HAP-1 (cell line): Measurements from ENCODE around the gene ARHGAP21.
"Not testable (repeated sequence)": the region's sequence is repeated elsewhere in the genome, so short reads cannot be mapped to it uniquely, and the experiment has no call there.

Experiments used
- DNase-seq, 2 experiments: peaks; one replicate each; pipeline ENCODE4 v3.0.0-alpha.2; 2016 to 2020; ENCODE audit warnings: low spot score in 2 of 2
- H3K27me3 ChIP-seq: fragments of 250-450 bp; sonication (Bioruptor Pico); 2 replicates; pipeline ENCODE4 v1.5.1; 2020; ENCODE audit warnings: low read depth, mild to moderate bottlenecking, moderate library complexity
- H3K36me3 ChIP-seq: fragments of 250-450 bp; sonication (Bioruptor Pico); replicated peaks from 2 replicates; pipeline ENCODE4 v1.5.1; 2020; ENCODE audit warnings: mild to moderate bottlenecking
- H3K4me1 ChIP-seq: fragments of 250-450 bp; sonication (Bioruptor Pico); 2 replicates; pipeline ENCODE4 v1.5.1; 2020; ENCODE audit warnings: mild to moderate bottlenecking
- H3K4me3 ChIP-seq: fragments of 250-450 bp; sonication (Bioruptor Pico); 2 replicates; pipeline ENCODE4 v1.5.1; 2020; ENCODE audit warnings: mild to moderate bottlenecking, moderate library complexity
- H3K9me3 ChIP-seq: fragments of 250-450 bp; sonication (Bioruptor Pico); 2 replicates; pipeline ENCODE4 v1.5.1; 2020; ENCODE audit warnings: mild to moderate bottlenecking, moderate library complexity
- in situ Hi-C: fragments of 300-500 bp; cut with MboI; formaldehyde crosslinking; loops from 3 replicates; pipeline ENCODE4 v1.14.3; 2020; ENCODE audit warnings: low sequenced_read_pairs, inconsistent platforms, mixed read lengths

ARHGAP21 gene

DNA sequence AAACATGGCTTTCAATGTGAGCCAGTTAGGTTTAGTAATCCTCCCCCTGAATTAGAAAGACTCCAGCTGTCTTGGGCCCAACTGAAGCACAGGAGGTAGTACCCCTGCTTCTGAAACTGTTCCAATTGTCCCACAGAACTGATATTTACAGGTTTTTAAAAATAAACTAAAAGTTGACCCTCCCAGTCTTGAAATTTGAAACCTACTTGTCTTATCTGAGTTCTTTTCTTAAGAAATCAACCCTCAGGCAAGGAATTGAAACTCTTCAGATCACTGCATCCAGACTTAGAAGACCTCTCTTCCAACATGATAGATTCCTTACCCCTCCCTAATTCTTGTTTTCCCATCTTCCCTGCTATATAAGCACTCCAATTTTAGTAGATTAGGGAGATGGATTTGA is 13.3 kb upstream of the ARHGAP21 start:
- H3K27me3 ChIP-seq = no peaks in the 10 kb centered on the region
- in situ Hi-C loops = no loop called here

DNA sequence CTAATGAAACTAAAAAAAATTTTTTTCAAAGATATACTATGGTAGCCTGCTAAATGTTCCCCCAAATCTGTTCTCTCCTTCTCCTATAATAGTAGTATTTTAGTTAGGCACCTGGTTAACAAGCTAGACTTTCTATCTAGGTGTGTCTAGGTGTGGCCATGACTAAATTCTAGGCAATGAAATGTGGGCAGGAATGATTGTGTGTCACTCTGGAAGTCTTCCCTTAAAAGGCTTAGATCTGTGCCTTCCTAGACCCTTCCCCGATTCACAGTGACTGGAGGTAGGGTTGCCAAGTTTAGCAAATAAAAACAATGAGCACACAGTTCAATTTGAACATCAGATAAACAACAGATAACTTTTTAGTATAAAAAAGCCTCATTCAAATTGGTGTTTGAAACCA is 8.3 kb upstream of the ARHGAP21 start:
- Histone ChIP-seq H3K4me1 (no peaks in the 10 kb centered on the region; the same call in 1 of the 2 replicates), H3K4me3 (no peak overlapping the region), H3K9me3 (no peaks in the 10 kb centered on the region), H3K36me3 (no peaks in the 10 kb centered on the region), H3K27me3 (no peaks in the 10 kb centered on the region)
- DNase-seq = no peak
- in situ Hi-C loops = no loop called here

More for the DNA sequence above, 13.3 kb upstream of the ARHGAP21 start:
- H3K9me3 ChIP-seq = 0 out of 2 replicates have a peak, but pooled peaks cover 4% of the 10 kb centered on the region
- no peaks in the 10 kb centered on the region for H3K36me3 ChIP-seq
- no peaks in the 10 kb centered on the region; the same call in 1 of the 2 replicates for H3K4me1 ChIP-seq
- no peak overlapping the region for H3K4me3 ChIP-seq
- DNase-seq = no peak

DNA sequence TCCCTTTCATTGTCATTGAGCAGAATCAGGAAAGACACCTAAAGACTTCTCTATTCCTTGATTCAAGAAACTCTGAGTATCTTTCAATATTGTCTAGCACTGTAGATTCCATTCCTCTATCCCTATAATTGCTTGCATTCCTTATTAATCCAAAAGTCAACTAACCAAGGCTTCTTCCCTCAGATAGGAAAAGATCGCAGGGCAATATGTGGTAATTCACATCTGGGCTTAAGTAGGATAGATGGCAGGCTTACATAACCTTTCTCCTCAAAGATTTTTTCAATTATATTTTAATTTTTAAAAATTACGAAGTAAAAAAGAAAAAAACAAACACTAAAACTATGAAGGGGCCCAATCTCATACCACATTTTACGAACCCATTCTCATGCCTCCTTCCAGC is 7.1 kb upstream of the ARHGAP21 start:
- no peaks in the 10 kb centered on the region for H3K4me1 ChIP-seq
- no peaks in the 10 kb centered on the region for H3K9me3 ChIP-seq
- H3K27me3 ChIP-seq = no peaks in the 10 kb centered on the region
- H3K36me3 ChIP-seq = no peaks in the 10 kb centered on the region
- DNase-seq = no peak
- no peak overlapping the region for H3K4me3 ChIP-seq
- in situ Hi-C loops = no loop called here

DNA sequence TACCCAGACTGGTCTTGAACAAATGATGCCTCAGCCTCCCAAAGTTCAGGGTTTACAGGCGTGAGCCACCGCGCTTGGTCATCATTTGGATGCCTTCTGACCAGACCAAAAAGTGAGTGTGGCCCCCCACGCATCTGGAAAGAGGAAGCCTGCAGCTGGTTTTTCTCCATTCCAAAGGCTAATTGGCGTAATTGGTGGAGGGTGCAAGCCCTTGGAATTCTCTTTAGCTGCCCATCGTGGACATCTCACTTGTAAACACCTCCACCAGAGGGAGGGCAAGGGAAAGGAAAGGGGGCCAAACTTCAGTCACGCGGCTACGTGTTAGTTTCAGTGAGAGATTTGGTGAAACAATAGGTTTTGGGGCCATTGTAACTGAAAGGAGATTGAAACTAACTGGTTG is 4.1 kb upstream of the ARHGAP21 start:
- DNase-seq = no peak
- in situ Hi-C loops = no loop called here
- H3K9me3 ChIP-seq = no peaks in the 10 kb centered on the region
- H3K4me1 ChIP-seq = peaks cover 7% of the 10 kb centered on the region
- H3K27me3 ChIP-seq = no peaks in the 10 kb centered on the region
- no peak overlapping the region for H3K4me3 ChIP-seq
- no peaks in the 10 kb centered on the region for H3K36me3 ChIP-seq

DNA sequence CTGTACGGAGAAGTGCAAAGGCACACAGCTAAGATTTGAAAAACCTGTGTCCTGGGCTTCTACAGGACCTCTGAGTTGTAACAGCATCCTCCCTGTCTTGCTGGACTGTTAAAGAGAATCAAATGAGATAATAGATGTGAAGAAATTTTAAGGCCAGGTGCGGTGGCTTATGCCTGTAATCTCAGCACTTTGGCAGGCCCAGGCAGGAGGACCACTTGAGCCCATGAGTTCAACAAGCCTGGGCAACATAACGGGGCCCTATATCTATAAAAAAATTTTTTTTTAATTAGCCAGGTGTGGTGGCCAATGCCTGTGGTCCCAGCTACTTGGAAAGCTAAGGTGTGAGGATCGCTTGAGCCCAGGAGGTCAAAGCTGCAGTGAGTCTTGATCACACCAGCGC is 2.9 kb upstream of the ARHGAP21 start:
- no peak for DNase-seq
- Histone ChIP-seq H3K27me3 (no peaks in the 10 kb centered on the region), H3K4me3 (no peak overlapping the region), H3K36me3 (no peaks in the 10 kb centered on the region; the same call in 1 of the 2 replicates), H3K4me1 (peaks cover 7% of the 10 kb centered on the region), H3K9me3 (no peaks in the 10 kb centered on the region)
- in situ Hi-C loops = no loop called here

DNA sequence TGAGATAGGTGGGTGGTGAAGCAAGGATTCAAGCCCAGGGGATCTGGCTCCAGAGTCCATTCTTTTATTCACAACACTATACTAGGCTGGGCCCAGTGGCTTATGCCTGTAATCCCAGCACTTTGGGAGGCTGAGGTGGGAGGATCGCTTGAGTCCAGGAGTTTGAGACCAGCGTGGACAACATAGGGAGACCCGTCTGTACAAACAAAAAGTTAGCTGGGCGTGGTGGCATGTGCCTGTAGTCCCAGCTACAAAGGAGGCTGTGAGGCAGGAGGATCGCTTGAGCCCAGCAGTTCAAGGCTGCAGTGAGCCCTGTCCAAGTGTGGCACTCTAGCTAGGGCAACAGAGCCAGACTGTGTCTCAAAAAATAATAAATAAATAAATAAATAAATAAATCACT is 2.3 kb upstream of the ARHGAP21 start:
- H3K9me3 ChIP-seq, in situ Hi-C loops, H3K4me1 ChIP-seq, H3K36me3 ChIP-seq, DNase-seq, H3K27me3 ChIP-seq, H3K4me3 ChIP-seq: not testable (repeated sequence)

DNA sequence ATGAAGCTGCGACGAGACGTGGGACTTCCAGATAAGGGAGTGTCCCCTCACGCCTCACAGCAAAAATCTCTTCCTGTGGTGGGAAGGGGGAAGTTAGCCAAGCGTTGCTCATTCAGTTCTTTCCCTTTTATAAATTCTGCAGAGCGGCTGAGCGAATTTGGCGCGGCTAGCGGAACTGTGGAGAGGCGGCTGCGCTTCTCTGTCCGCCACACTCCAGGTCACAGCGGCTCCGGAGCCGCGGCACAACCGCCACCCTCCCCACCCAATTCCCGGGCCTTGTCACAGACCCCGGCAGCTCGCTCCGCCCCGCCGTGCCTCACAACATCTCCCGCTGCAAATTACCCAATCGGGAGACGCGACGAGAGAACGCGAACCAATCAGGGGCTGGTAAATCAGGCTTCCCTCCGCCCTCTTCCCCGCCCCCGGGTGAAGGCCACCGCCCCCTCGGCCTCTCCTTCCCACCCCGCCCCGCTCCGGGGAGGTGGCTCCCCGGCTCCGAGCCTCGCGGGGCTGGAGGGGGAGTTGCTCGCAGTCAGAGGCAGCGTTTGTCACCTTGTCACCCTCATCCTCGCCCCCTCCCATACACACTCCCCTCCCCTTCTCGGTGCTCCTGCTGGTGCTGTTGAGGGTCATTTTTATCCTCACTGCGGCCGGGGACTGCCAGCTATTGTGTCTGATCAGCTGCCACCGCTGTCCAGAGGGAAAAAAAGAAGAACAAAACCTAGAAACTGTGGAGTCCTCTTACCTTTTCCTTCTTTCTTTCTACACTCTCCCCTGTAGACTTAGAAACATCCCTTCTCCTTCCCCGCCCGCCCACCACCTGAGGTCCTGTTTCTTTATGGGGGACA is 918 bp upstream of the ARHGAP21 start:
- in situ Hi-C loops = no loop called here
- no peaks in the 10 kb centered on the region; the same call in 1 of the 2 replicates for H3K36me3 ChIP-seq
- peak; percentile 94 to 99 for DNase-seq
- H3K27me3 ChIP-seq = no peaks in the 10 kb centered on the region
- peak overlapping the region; percentile 63 for H3K4me3 ChIP-seq
- H3K9me3 ChIP-seq = no peaks in the 10 kb centered on the region
- peaks cover 10% of the 10 kb centered on the region for H3K4me1 ChIP-seq

DNA sequence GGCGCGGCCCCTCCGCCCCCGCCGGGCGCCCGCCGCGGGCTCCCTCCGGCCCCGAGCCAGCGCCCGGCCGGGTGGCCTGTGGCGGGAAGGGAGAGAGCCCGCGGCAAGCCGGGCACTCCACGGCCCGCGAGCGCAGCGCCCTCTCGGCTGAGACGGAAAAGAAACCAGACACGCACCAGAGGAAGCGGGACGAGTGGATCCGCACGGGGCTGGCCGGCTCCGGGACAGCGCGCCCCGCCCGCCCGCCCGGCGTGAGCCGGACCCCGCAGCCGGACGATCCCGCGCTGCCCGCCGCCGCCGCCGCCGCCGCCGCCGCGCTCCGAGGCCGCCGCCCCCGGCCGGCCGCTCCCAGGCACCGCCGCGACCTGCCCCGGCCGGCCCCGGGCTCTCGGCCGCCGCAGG is 300 bp downstream of the ARHGAP21 start:
- DNase-seq = no peak
- peak overlapping the region; percentile 59 for H3K4me3 ChIP-seq
- in situ Hi-C loops = no loop called here

DNA sequence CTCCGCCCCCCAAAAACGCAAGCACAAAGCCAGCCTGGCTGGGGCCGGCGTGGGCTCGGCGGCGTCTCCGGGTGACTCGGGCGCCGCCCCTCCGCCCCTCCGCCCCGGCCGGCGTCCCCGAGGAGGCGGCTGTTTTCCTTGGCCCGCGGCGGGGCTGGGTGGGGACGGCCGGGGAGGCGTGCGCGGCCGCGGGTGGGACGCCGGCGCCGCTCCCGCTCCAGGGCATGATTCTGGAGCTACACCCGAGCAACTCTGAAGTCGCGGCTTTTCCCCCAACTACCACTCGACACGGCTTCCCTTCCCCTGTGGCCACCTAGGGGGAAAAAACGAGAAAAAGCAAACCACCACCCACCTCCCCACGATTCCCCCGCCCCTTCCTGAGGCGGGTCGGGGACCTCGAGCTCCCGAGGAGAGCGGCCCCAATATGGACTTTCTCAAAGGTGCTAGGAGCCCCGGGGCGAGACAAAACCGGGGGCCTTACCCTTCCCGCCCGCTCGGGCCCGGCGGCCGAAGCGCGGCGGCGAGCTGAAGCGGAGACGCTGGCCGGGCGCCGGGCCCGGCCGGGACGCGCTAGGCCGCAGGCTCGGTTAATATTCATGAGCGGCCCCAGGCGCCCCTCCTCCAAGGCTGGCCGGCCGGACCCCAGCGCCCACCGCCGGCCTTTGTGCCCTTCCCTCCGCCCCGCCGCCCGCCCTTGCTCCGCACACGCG is 856 bp downstream of the ARHGAP21 start:
- in situ Hi-C loops = no loop called here
- Histone ChIP-seq H3K36me3 (no peaks in the 10 kb centered on the region; the same call in 1 of the 2 replicates), H3K4me3 (peak overlapping the region; percentile 59)

More for the DNA sequence above, 300 bp downstream of the ARHGAP21 start:
- Histone ChIP-seq H3K4me1 (peaks cover 22% of the 10 kb centered on the region), H3K36me3 (no peaks in the 10 kb centered on the region; the same call in 1 of the 2 replicates), H3K9me3 (no peaks in the 10 kb centered on the region), H3K27me3 (no peaks in the 10 kb centered on the region)

DNA sequence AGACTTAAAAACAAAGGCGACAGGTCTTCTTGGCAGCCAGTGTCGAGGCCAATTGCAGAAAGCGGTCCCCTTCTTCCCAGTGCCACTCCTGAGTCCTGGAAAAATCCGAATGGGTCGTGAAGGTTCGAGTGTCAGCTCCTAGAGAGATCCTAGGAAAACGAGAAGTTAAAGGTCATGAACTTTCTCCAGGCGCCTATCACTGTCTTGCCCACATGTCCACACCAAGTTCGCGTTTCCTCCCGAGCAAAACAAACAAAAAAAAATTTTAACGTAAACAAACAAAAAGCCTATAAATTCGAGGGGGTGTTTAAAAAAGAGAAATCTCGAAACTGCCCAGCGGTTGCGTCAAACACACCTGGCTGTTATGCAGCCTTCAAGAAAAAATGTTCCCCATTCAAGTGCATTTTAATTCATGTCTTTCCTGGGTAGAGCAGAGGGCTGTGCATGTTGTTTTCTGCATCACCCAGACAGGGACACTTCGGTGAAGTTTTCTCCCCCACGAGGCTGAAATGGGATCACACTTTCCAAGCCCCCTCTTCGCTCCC is 1.5 kb downstream of the ARHGAP21 start:
- peak overlapping the region; percentile 59 for H3K4me3 ChIP-seq

More for the DNA sequence above, 856 bp downstream of the ARHGAP21 start:
- H3K9me3 ChIP-seq = no peaks in the 10 kb centered on the region
- peaks cover 23% of the 10 kb centered on the region for H3K4me1 ChIP-seq
- DNase-seq = peak; percentile 63 to 71
- H3K27me3 ChIP-seq = no peaks in the 10 kb centered on the region

DNA sequence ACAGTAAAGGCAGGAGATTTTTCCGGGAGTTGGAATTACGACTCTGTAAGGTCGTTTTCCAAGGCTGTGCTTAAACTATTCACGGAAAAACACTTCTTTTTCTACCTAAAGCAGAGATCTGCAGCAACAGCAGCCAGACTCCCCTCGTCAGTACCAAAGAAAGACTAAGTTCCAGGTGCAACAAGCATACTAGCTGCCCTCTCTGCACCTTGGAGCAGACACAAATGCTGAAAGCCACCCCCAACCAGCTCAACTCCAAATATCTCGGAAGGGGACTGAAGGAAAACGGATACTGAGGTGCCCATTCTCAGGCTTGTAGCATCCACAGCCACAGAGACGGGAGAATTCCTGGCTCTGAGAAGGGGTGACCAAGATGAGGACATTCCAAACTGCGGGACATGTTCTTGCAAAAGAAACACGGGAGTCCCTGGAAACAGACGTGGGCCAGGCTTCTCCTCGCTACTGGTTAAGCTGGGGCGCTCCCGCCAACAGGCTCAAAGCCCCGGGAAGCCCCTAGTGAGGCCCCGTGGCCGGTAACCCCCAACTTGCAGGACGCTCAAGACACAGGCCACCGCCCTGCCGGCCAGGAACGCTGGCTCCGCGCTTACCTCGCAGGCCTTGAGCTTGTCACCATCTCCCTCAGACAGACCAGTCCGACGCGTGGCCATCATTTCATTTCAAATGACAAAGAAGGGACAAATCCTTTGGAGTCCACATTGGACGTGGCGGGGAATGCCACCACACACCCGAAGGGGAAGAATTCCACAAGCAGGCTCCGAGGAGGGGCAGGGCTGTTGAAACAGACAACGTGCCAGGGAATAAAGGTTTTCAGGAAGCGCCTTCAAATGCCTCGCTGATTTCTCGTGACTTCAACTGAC is 2.2 kb downstream of the ARHGAP21 start:
- Histone ChIP-seq H3K36me3 (no peaks in the 10 kb centered on the region; the same call in 1 of the 2 replicates), H3K27me3 (no peaks in the 10 kb centered on the region), H3K4me3 (peak overlapping the region; percentile 59), H3K4me1 (peaks cover 31% of the 10 kb centered on the region), H3K9me3 (no peaks in the 10 kb centered on the region)
- DNase-seq = peak in 1 of 2 experiments; percentile 53
- in situ Hi-C loops = no loop called here

More for the DNA sequence above, 1.5 kb downstream of the ARHGAP21 start:
- Histone ChIP-seq H3K4me1 (peaks cover 24% of the 10 kb centered on the region), H3K27me3 (no peaks in the 10 kb centered on the region), H3K36me3 (no peaks in the 10 kb centered on the region; the same call in 1 of the 2 replicates), H3K9me3 (no peaks in the 10 kb centered on the region)
- in situ Hi-C loops = no loop called here
- DNase-seq = peak in 1 of 2 experiments; percentile 32

DNA sequence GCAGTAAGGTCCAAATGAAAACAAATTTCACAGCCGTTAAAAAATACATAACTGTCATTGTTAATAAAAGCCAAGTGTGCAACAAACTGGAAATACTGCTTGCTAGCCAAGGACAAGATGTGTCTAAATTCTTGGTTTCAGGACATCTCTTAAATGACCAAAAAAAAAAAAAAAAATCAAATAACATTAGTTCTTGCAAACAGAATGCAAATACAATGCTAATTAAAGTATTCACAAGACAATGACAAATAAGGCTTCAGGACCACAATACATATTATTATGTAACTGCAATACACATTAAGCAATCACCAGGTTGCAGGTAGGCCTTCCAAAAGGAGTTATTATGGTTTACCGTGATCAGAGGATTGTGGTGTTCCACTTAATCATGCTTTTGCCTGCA is 3.6 kb downstream of the ARHGAP21 start:
- peaks cover 25% of the 10 kb centered on the region for H3K4me1 ChIP-seq

More for the DNA sequence above, 3.6 kb downstream of the ARHGAP21 start:
- H3K36me3 ChIP-seq = no peaks in the 10 kb centered on the region; the same call in 1 of the 2 replicates
- no peaks in the 10 kb centered on the region for H3K9me3 ChIP-seq
- peak overlapping the region; percentile 59 for H3K4me3 ChIP-seq
- H3K27me3 ChIP-seq = no peaks in the 10 kb centered on the region
- no peak for DNase-seq
- in situ Hi-C loops = no loop called here
